ENCODE measurements around the gene TRA2B.

Gene TRA2B

DNA sequence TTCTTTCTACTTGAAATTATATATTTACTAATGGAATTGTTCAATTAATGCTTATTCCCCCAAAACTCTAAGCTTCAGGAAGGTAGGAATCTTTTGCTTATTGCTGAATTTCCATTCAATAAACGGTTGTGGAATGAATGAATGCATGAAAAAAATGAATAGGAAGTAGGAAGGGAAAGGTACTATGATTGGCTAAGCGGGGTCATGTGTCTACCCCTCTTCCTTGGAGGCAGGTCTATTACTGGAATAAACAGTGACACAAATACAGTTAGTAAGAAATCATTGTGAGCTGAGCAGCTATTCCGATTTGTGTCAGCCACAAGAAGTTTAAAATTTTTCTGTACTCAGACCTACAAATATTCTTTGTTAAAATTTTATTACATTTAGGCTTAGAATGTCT is 10.5 kb upstream of the TRA2B start:
- no peak for ATAC-seq
- TF ChIP-seq ZNF8 (CRISPR knock-in tag; IDR thresholded peaks at IDR 0.05) (no peak), CSDC2 (CRISPR knock-in tag; IDR thresholded peaks at IDR 0.05) (no peak)
- TF ChIP-seq, protein P1, sequence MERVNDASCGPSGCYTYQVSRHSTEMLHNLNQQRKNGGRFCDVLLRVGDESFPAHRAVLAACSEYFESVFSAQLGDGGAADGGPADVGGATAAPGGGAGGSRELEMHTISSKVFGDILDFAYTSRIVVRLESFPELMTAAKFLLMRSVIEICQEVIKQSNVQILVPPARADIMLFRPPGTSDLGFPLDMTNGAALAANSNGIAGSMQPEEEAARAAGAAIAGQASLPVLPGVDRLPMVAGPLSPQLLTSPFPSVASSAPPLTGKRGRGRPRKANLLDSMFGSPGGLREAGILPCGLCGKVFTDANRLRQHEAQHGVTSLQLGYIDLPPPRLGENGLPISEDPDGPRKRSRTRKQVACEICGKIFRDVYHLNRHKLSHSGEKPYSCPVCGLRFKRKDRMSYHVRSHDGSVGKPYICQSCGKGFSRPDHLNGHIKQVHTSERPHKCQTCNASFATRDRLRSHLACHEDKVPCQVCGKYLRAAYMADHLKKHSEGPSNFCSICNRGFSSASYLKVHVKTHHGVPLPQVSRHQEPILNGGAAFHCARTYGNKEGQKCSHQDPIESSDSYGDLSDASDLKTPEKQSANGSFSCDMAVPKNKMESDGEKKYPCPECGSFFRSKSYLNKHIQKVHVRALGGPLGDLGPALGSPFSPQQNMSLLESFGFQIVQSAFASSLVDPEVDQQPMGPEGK (CRISPR knock-in tag; IDR thresholded peaks at IDR 0.05; ENCODE audit: borderline replicate concordance) = no peak

DNA sequence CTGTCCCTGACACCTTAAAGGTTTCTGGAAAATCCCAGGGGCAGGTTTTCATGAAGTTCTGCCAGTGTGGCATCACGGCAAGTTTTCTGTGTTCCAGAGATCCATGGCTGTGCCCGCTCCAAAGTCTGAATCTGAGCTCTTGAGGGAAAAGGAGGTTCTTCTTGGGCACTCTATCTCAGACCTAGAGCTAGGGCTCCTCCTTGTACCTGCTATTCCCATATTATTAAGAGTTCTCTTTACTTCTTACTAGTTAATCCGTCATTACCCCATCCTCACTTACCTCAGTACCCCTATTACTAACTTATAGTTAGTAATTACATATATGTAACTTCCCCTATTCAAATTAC is 5.9 kb upstream of the TRA2B start:
- ATAC-seq = peak; percentile 45
- TF ChIP-seq BACH2 (CRISPR knock-in tag; IDR thresholded peaks at IDR 0.05; ENCODE audit: borderline replicate concordance) (no peak), ARNTL (CRISPR knock-in tag; IDR thresholded peaks at IDR 0.05; ENCODE audit: borderline replicate concordance, low read depth) (no peak)

DNA sequence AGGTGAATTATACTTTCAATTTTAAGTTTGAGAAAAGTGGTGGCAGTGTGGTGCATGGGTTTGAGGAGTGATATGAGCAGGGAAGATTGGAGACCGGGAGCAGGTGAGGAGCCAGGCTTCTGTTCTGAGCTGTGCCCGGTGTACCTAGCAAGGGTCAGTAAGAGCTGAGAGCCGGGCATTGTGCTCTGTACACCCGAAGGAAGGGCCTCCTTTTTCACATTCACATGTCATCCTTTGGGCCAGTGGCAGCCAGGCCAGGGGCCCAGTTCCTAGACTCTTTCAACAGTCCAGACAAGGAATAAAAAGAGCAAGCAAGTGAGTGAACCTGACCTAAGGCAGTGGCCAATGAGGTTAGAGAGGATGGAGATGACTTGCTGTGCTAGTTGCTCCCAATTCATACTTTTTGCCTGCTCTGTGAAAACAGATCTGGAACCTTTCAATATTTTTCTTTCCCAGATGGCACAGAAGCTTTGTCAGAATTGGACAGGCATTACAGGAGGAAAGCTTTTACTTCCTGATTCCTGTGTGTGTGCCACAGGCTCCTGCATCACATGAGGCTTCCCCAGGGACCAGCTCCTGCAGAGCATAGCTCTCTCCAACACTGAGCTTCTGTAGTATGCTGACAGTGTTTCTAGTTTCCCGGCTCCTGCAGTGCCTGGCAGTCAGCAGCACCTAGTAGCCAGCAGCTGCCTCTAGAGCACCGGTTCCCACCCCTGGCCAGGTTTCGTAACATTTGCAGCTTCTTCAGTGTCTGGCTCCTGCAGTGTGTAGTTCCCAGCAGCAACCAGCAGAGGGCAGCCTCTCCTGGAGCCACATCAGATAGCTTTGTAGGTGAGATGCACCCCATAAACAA is 5.3 kb upstream of the TRA2B start:
- TF ChIP-seq CSDC2 (CRISPR knock-in tag; IDR thresholded peaks at IDR 0.05) = no peak
- TF ChIP-seq, protein P1 (CRISPR knock-in tag; IDR thresholded peaks at IDR 0.05; ENCODE audit: borderline replicate concordance) = no peak
- ATAC-seq = peak; percentile 95

DNA sequence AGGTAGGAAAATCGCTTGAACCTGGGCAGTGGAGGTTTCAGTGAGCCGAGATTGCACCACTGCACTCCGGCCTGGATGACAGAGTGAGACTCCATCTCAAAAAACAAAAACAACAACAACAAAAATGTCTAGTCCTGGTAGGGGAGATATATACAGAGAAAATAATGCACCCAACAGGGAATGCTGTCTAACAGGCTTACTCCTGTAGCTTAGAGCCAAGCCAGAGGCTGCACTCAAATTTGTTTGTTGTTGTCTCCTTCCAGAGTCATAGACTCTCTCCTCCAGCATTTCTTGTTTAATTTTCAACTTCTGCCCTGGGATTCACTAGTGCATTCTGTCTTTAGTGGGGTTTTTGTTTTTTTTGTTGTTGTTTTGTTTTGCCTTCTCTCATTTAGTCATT is 4.6 kb upstream of the TRA2B start:
- TF ChIP-seq ISL1 (CRISPR knock-in tag; IDR thresholded peaks at IDR 0.05) = no peak
- TF ChIP-seq ZNF70 (CRISPR knock-in tag; IDR thresholded peaks at IDR 0.05) = no peak
- no peak for TF ChIP-seq ZNF565 (CRISPR knock-in tag; conservative IDR thresholded peaks at IDR 0.05; ENCODE audit: low read depth)
- no peak for TF ChIP-seq ZC3H10 (CRISPR knock-in tag; IDR thresholded peaks at IDR 0.05)
- no peak for TF ChIP-seq ZFP30 (CRISPR knock-in tag; IDR thresholded peaks at IDR 0.05)
- no peak for TF ChIP-seq ESRRG (CRISPR knock-in tag; IDR thresholded peaks at IDR 0.05)
- no peak for TF ChIP-seq ZNF8 (CRISPR knock-in tag; IDR thresholded peaks at IDR 0.05)
- no peak for TF ChIP-seq BACH2 (CRISPR knock-in tag; IDR thresholded peaks at IDR 0.05; ENCODE audit: borderline replicate concordance)
- TF ChIP-seq GLIS3 (CRISPR knock-in tag; IDR thresholded peaks at IDR 0.05) = no peak
- TF ChIP-seq, protein P1 (CRISPR knock-in tag; IDR thresholded peaks at IDR 0.05; ENCODE audit: borderline replicate concordance) = no peak
- no peak for TF ChIP-seq TOX (CRISPR knock-in tag; IDR thresholded peaks at IDR 0.05; ENCODE audit: borderline replicate concordance)
- TF ChIP-seq OSR1 (CRISPR knock-in tag; IDR thresholded peaks at IDR 0.05) = no peak
- TF ChIP-seq TCF4 (CRISPR knock-in tag; IDR thresholded peaks at IDR 0.05; ENCODE audit: borderline replicate concordance) = no peak
- TF ChIP-seq SNAI2 (CRISPR knock-in tag; IDR thresholded peaks at IDR 0.05) = no peak
- TF ChIP-seq, protein P2, sequence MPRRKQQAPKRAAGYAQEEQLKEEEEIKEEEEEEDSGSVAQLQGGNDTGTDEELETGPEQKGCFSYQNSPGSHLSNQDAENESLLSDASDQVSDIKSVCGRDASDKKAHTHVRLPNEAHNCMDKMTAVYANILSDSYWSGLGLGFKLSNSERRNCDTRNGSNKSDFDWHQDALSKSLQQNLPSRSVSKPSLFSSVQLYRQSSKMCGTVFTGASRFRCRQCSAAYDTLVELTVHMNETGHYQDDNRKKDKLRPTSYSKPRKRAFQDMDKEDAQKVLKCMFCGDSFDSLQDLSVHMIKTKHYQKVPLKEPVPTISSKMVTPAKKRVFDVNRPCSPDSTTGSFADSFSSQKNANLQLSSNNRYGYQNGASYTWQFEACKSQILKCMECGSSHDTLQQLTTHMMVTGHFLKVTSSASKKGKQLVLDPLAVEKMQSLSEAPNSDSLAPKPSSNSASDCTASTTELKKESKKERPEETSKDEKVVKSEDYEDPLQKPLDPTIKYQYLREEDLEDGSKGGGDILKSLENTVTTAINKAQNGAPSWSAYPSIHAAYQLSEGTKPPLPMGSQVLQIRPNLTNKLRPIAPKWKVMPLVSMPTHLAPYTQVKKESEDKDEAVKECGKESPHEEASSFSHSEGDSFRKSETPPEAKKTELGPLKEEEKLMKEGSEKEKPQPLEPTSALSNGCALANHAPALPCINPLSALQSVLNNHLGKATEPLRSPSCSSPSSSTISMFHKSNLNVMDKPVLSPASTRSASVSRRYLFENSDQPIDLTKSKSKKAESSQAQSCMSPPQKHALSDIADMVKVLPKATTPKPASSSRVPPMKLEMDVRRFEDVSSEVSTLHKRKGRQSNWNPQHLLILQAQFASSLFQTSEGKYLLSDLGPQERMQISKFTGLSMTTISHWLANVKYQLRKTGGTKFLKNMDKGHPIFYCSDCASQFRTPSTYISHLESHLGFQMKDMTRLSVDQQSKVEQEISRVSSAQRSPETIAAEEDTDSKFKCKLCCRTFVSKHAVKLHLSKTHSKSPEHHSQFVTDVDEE (CRISPR knock-in tag; IDR thresholded peaks at IDR 0.05) = no peak
- no peak for TF ChIP-seq PPARA (CRISPR knock-in tag; IDR thresholded peaks at IDR 0.05; ENCODE audit: borderline replicate concordance)
- TF ChIP-seq, protein P3, sequence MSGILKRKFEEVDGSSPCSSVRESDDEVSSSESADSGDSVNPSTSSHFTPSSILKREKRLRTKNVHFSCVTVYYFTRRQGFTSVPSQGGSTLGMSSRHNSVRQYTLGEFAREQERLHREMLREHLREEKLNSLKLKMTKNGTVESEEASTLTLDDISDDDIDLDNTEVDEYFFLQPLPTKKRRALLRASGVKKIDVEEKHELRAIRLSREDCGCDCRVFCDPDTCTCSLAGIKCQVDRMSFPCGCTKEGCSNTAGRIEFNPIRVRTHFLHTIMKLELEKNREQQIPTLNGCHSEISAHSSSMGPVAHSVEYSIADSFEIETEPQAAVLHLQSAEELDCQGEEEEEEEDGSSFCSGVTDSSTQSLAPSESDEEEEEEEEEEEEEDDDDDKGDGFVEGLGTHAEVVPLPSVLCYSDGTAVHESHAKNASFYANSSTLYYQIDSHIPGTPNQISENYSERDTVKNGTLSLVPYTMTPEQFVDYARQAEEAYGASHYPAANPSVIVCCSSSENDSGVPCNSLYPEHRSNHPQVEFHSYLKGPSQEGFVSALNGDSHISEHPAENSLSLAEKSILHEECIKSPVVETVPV (CRISPR knock-in tag; IDR thresholded peaks at IDR 0.05) = no peak
- TF ChIP-seq CSDC2 (CRISPR knock-in tag; IDR thresholded peaks at IDR 0.05) = no peak
- ATAC-seq = no peak
